HG03175 (cell line): ENCODE results near the gene BCKDHA.
"Not testable (repeated sequence)": the region's sequence is repeated elsewhere in the genome, so short reads cannot be mapped to it uniquely, and the experiment has no call there.

Source experiments
- ATAC-seq: cut with Tn5 transposase; IDR thresholded peaks from one replicate; pipeline ENCODE4 v1.9.1; 2021; ENCODE audit warnings: mild to moderate bottlenecking, moderate library complexity; ENCODE audit not compliant: unreplicated experiment

The BCKDHA gene

DNA sequence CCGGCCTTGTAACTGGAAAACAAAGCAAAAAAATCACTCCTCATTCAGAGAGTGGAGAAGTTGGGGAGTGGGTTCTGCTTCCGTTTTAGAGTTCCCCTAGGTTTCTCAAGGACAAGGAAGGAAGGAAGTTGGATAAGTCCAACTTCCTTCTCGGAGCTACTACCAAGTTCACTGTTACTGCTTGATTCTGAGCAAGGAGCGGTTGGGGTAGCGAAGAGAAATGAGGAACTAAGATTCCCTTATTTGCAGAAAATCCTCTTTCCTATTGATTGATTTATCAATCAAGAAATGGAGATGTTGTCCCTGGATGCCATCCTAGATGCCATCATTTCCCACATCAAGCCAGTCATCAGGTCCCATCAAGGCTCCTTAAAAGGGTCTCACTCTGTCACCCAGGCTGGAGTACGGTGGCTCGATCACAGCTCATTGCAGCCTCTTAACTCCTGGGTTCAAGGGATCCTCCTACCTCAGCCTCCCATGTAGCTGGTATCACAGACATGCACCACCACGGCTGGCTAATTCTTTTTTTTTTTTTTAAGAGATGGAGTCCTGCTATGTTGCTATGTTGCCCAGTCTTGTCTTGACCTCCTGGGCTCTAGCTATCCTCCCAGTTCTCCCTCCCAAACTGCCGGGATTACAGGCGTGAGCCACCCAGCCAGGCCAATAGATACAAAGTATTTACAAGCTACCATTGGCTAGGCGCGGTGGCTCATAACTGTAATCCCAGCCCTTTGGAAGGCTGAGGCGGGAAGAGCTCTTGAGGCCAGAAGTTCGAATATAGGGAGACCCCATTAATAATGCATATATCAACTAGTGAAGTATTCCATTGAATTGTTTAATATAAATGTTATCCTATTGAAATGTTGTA lies 32.9 kb upstream of the BCKDHA start:
- no peak for ATAC-seq

DNA sequence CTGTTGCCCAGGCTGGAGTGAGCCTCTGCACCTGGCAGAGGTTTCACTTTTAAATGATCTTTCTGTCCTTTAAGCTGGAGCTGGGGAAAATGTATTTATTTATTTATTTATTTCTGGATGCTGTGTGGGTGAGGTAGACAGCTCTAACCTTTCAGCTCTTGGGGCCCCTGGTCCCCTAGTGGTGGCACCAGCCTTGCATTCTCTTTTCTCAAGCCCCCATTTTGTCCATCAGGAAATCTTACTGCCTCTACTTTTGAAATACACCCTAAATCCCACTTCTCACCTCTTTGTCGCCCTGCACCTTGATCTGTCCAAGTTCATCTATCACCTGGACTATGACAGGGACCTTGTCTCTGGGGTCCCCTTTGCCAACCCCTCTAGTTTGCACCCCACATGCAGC lies 31.5 kb upstream of the BCKDHA start:
- ATAC-seq = no peak

DNA sequence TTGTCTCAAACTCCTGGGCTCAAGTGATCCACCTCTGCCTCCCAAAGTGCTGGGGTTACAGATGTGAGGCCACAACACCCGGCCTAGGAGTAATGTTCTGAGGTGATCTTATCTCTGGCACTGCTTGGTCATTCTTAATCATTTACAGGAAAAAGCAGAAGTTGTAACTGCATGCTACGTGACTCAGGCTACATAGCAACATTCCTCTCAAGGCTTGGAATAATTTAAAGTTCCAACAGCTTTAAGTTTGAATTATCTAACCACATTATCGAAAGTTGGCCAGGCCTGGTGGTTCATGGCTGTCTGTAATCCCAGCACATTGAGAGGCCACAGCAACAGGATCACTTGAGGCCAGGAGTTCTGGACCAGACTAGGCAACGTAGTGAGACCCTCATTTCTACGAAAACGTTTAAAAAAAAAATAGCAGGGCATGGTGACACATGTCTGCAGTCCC lies 29.7 kb upstream of the BCKDHA start:
- no peak for ATAC-seq

DNA sequence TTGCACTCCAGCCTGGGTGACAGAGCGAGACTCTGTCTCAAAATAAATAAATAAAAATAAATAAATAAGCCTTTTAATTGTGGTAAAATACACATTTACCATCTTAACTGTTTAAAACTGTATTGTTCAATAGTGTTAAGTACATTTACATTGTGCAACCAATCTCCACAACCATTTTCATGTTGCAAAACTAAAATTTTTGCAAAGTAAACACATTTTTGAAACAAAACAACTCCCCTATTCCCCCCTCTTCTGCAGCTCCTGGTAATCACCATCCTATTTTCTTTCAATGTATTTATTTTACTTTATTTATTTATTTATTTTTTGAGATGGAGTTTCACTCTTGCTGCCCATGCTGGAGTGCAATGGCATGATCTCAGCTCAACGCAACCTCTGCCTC lies 27.8 kb upstream of the BCKDHA start:
- no peak for ATAC-seq

DNA sequence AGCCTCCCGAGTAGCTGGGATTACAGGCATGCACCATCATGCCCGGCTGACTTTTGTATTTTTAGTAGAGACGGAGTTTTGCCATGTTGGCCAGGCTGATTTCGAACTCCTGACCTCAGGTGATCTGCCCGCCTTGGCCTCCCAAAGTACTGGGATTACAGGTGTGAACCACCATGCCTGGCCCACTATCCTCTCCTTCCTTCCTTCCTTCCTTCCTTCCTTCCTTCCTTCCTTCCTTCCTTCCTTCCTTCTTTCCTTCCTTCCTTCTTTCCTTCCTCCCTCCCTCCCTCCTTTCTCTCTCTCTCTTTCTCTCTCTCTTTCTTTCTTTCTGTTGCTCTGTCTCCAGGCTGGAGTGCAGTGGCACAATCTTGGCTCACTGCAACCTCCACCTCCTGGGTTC lies 26.5 kb upstream of the BCKDHA start:
- ATAC-seq = not testable (repeated sequence)

DNA sequence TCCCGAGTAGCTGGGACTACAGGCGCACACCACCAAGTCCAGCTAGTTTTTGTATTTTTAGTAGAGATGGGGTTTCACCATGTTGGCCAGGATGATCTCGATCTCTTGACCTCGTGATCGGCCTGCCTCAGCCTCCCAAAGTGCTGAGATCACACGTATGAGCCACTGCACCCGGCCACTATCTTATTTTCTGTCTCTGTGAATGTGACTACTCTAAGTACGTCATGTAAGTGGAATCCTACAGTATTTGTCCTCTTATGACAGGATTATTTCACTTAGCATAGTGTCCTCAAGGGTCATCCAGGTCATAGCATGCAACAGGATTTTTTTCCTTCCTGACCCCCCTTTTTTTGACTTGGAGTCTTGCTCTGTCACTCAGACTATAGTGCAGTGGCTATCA lies 26.1 kb upstream of the BCKDHA start:
- ATAC-seq = no peak

DNA sequence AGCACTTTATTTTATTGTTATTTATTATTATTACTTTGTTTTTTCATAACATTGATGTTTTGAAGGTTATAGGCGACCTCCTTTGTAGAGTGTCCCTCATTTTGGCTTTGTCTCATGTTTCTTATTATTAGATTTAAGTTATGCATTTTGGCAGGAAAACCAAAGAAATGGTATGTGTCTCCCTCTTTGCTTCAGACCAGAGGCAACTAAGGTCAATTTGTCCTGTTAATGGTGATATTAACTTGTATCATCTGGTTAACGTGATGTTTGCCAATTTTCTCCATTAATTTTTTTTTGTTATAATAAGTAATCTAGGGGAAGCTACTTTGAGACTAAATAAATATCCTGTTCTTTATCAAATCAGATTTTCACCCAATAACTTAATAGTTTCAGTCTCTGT lies 25.1 kb upstream of the BCKDHA start:
- ATAC-seq = no peak

DNA sequence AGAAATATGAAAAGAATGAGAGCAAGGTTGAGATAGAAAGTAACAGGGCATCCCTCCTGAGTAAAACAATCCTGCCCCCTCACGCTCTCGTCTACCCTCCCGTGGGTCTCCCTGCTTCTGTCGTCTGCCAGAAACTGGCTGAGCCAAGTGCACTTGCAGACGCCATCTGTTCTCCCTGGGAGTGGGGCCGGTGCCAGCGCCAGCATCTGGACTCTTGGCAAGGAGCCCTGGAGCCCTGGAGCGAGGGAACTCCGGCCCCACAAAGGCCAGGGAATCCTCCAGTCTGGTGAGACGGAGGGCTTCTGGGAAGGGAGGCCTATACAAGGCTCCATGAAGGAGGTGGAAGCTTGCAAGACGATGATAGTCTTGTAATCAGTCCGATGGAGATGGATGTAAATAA lies 23.6 kb upstream of the BCKDHA start:
- ATAC-seq = no peak

DNA sequence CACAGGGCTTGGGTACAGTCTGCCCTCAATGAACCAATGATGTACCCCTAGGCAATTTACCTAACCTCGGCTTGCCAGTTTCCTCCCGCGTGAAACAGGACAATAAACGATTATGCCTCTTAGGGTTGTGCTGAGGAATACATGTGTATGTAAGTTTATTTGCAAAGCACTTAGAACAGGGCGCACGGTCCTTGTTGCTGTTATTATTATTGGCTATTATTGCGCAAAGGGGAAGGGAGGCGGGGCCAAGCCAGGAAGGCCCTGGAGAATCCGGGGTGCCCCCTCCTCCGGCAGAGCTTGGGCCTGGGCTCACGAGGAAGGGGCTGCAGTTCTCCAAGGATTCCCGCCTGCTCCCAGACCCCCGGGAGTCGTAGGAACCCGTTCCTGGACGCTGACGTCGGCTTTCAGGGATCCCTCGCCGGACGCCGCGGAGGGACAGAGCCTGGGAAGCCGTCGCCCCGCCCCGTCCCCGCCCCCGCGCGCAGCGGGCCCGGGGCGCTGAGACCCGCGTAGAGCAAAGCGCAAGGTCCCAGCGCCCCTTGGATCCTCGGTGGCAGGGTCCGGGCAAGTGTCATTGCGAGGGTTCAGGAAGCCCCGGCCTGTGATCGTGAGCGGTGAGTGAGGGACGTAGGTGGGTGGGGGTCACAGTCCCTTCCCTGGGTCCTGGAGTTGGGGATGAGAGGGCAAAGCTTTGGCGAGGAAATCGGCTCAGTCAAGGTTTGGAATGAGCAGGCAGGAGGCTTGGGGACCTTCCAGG lies 21.2 kb upstream of the BCKDHA start, which contains the start of gene TMEM91:
TSS of gene TMEM91 (plus strand) at position 293 of the 757 bp plus-strand sequence. CDS start 1,777 bp downstream, outside the sequence.
- no peak for ATAC-seq

DNA sequence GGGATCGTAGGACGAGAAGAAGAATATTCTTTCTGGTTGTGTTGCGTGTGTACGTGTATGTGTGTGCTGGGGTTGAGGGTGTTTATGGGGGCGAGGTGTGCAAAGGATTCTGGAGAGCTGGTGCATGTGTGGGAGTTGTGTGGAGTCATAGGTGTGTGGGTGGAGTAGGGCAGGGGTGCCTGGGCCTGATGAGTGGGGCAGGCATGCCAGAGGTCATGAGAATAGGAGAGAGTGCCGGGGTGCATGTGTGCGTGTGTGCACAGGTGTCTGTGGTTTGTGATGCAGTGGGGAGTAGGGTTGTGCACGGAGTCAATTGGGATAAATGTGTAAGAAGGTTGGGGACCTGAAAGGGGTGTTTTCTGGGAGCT lies 20.6 kb upstream of the BCKDHA start:
- no peak for ATAC-seq

DNA sequence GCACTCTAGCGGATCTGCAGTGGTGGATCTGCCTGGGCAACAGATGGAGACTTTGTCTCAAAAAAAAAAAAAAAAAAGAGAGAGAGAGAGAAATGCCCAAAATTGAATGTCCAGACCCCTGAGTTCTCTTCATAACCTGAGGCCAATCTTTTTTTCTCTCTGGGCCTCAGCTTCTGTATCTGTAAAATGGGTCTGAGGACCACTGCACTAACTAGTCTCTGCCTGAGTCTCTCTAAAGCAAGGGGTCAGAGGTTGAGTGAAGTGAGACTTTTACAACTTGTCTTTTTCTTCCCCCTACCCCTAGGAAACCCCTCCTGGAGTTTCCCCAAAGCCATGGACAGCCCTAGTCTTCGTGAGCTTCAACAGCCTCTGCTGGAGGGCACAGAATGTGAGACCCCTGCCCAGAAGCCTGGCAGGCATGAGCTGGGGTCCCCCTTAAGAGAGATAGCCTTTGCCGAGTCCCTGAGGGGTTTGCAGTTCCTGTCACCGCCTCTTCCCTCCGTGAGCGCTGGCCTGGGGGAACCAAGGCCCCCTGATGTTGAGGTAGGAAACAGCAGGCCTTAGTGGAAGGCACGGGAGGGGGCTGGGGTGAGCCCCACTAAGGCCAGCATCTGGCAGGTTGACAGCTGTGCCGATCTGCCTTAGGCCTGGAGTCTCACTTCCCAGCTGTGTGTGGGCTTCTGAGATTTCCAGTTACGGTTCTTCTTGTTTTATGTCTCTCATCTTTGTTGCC lies 19.5 kb upstream of the BCKDHA start:
- peak; percentile 53 for ATAC-seq

DNA sequence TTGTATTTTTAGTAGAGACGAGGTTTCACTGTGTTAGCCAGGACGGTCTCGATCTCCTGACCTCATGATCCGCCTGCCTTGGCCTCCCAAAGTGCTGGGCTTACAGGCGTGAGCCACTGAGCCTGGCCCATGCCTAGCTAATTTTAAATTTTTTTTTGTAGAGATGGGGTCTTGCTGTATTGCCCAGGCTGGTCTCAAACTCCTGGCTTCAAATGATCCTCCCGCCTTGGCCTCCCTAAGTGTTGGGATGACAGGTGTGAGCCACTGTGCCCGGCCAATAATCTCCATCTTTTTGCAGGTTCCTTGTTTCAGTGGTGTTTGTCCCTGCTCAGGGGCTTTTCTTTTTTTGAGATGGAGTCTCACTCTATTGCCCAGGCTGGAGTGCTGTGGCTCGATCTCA lies 16.1 kb upstream of the BCKDHA start:
- not testable (repeated sequence) for ATAC-seq

DNA sequence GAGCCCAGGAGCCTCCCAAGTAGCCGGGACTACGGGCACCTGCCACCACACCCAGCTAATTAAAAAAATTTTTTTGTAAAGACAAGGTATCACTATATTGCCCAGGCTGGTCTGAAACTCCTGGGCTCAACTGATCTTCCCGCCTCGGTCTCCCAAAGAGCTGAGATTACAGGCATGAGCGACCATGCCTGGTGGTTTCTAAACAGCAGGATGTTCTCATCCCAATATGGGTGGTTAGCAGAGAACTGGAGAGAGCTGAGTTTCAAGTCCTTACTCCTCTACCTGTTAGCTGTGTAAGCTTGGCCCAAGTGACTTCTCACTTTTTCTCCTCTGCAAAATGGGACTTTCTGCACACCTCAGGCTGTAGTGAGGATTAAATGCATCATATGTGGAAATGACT lies 13.3 kb upstream of the BCKDHA start:
- no peak for ATAC-seq

DNA sequence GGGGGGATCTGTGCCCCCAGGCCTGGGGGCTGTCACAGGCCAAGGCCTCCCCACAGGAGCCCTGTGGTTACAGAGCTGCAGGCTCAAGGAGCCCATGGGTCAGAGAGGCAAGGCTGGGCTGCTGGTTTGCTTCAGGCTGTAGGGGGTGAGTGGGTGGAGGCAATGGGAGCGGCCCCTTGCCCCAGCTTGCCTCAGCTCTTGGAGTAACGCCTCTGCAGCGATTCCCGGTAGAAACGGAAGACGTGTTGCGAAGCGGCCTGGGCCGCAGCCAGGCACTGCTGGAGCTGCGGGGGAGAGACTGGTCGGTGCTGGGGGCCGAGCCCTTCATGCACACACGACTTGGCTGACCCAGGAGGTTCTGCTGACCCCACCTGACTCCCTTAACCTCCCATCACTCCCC lies 11.2 kb upstream of the BCKDHA start:
- ATAC-seq = no peak

DNA sequence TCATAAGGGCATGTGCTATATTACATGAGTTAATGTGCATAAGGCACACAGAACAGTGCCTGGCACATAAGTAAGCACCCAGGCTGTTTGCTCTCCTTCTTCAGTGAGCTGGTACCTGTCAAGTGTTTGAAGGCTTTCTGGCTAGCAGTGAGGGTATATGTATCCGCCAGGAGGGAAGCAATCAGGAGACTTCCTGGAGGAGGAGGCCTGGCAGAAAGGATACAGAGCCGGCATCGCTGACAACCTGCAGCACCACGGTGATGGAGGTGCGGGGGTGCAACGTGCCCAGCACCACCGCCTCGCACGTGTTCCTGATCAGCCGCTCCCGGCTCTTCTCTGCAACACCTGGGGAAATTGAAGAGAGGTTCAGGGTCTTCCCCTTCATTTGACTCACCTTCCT lies 6.0 kb upstream of the BCKDHA start:
- no peak for ATAC-seq

DNA sequence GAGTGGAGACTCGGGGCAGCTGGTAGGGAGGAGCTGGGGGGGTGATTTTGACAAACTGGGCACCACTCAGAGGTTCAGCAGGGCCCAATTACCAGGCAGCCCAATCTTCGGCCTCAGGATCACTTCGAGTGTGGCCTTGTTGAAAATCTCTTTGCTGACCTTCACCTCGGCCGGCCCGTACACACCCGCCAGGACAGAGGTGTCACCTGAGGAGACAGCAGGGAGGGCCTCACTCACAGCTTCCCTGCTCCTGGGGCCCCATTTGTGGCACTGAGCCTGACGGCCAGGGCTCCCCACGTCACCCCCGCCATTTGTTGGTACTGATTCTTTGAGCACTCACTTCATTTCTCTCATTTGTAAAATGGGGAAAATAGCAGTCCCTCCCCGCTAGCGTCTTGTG lies 4.8 kb upstream of the BCKDHA start:
- no peak for ATAC-seq

DNA sequence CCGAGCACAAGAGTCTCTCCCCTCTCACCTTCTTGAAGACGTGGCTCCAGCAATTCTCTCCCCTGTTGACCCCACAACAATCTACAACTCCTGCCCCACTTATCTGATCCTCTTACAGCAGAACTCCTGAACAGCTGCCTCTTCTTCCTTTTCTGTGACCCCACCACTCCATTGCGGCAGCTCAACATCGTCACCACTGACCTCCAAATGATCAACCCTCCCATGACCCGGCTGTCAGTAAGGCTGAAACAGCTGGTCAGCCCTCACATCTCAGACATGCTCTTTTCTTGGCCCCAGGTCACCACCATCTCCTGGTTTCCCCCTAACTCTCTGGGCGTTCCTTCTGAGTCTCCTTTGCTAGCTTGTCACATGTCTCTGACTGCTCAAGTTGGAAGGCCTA lies 2.3 kb upstream of the BCKDHA start:
- ATAC-seq = no peak

DNA sequence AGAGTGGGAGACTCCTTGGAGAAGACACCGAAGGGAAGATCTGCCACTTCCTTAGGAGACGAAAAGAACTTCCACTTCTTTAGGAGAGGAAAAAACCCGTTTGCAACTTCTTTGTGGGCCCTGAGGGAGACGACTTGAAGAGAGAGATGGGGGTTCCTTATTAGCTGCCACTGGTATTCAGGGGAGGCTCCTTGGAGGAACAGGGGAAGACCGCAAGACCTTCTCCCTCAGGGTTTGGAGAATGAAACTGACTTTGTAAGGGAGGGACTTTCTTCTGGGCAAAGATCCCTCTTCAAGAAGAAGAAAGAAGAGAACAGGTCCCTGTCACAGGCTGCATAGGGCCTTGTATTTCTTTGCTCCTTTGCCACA lies 416 bp downstream of the BCKDHA start:
- no peak for ATAC-seq

DNA sequence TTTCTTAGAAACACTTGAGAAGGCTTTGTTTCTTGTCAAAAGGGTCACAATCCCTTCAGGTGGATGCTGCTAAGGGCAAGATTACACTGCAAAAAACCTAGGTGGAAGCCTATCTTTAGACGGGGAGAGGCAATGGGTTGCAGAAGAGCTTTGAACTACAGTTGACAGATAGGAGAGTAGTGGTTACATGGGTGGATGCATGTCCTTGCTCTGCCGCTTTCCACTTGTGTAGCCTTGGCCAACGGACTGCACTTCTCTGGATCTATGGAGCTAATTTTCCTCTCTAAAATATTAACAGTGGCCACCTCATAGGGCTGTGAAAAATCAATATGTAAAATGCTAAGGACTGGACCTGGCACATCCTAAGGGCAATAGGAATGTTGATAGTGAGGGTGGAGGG lies 980 bp downstream of the BCKDHA start:
- ATAC-seq = no peak

DNA sequence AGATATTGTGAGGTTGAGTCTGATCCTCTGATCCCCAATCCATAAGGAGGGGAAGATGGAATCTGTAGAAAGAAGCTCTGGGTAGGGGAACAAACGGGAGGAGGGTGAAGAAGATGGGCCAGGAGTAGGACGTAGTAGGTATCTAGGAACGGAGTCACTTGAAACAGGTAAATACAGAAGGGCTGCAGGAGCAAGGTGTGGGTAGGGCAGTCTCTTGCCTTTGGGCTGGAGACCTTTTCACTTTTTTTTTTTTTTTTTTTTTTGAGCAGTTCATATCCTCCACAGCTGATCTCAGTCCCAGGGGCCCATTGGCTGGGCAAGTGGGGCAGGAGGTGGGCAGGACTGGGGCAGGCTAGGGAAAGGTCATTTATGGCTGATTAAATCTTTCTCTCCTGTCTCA lies 1.5 kb downstream of the BCKDHA start:
- ATAC-seq = no peak

DNA sequence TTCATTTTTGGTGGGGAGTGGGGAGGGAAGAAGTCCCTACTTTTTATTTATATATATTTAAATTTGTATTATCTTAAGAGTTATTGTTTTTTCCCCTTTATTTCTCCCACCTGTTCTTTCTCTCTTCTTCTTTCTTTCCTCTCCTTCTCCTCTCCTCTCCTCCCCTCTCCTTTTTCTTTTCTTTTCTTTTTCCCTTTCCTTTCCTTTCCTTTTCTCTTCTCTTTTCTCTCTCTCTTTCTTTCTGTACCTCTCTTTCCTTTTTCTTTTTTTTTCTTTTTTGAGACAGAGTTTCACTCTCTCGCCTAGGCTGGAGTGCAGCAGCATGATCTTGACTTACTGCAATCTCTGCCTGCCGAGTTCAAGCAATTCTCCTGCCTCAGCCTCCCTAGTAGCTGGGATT lies 1.9 kb downstream of the BCKDHA start:
- ATAC-seq = no peak

DNA sequence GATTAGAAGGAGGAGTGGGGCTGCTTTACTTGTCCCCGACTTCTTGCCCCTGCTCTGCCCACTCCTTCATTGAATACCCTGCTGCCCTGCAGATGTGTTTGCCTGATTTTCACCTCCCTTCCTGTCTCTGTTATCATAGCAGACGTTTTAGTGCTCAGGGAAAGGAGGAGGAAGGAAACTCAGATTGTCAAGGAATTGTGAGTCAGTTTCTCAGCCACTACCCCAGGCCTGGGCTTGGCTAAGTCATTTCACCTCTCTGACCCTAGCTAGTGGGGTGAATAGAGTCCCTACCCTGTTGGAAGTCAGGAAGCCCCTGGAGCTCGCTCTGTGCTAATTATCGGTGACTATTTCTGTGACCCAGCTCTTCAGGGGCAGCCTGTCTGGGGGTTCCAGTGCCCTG lies 3.9 kb downstream of the BCKDHA start:
- no peak for ATAC-seq
